Measurements from ENCODE around the gene SUGP2.

Gene SUGP2

DNA sequence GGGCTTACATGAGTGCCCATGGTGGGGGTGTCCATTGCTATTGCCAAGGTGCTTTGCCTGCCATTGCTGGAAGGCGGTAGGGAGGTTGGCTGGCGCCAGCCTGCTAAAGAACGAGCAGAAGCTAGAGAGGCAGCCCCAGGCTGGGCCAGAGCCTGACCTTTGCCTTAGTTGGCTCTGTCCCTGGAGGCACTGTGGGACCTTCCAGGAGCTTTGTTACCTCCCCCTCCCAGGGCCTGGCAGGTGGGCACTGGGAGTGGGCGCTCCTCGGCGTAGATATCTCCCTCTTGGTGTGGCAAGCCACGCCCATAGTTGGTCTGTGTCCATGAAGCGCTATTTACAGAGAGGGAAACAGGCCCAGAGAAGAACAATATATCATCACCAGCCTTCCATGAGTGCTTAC is 28.2 kb upstream of the SUGP2 start:
- Histone ChIP-seq H3K36me3 (ENCODE audit: low read length) (no peaks in the 10 kb centered on the region), H4K20me1 (ENCODE audit: low read depth, low read length) (no peaks in the 10 kb centered on the region), H3K9me3 (ENCODE audit: insufficient read depth, low read length) (no peaks in the 10 kb centered on the region), H3K27me3 (ENCODE audit: low read length) (no peaks in the 10 kb centered on the region), H2AFZ (ENCODE audit: low read depth, low read length, severe bottlenecking) (no peak overlapping the region), H3K4me2 (ENCODE audit: low read depth, low read length, poor library complexity, severe bottlenecking) (no peak overlapping the region), H3K4me3 (ENCODE audit: insufficient read depth, low read length, poor library complexity, severe bottlenecking) (no peak overlapping the region), H3K79me2 (ENCODE audit: insufficient read depth, low read length) (peaks cover 4% of the 10 kb centered on the region; the same call in 1 of the 2 replicates), H3K27ac (ENCODE audit: low read depth, low read length) (no peak overlapping the region), H3K9me2 (replicated peaks; ENCODE audit: insufficient read depth, low read length) (no peaks in the 10 kb centered on the region), H3K9ac (ENCODE audit: low read length) (no peak overlapping the region), H3F3A (ENCODE audit: insufficient read depth) (peaks cover 13% of the 10 kb centered on the region; the same call in 1 of the 2 replicates)
- no peak for TF ChIP-seq EZH2phosphoT487 (conservative IDR thresholded peaks at IDR 0.05; ENCODE audit: low read length)
- TF ChIP-seq, protein P1, sequence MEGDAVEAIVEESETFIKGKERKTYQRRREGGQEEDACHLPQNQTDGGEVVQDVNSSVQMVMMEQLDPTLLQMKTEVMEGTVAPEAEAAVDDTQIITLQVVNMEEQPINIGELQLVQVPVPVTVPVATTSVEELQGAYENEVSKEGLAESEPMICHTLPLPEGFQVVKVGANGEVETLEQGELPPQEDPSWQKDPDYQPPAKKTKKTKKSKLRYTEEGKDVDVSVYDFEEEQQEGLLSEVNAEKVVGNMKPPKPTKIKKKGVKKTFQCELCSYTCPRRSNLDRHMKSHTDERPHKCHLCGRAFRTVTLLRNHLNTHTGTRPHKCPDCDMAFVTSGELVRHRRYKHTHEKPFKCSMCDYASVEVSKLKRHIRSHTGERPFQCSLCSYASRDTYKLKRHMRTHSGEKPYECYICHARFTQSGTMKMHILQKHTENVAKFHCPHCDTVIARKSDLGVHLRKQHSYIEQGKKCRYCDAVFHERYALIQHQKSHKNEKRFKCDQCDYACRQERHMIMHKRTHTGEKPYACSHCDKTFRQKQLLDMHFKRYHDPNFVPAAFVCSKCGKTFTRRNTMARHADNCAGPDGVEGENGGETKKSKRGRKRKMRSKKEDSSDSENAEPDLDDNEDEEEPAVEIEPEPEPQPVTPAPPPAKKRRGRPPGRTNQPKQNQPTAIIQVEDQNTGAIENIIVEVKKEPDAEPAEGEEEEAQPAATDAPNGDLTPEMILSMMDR (IDR thresholded peaks at IDR 0.05; ENCODE audit: insufficient read depth, low read length, poor library complexity, severe bottlenecking): no peak

DNA sequence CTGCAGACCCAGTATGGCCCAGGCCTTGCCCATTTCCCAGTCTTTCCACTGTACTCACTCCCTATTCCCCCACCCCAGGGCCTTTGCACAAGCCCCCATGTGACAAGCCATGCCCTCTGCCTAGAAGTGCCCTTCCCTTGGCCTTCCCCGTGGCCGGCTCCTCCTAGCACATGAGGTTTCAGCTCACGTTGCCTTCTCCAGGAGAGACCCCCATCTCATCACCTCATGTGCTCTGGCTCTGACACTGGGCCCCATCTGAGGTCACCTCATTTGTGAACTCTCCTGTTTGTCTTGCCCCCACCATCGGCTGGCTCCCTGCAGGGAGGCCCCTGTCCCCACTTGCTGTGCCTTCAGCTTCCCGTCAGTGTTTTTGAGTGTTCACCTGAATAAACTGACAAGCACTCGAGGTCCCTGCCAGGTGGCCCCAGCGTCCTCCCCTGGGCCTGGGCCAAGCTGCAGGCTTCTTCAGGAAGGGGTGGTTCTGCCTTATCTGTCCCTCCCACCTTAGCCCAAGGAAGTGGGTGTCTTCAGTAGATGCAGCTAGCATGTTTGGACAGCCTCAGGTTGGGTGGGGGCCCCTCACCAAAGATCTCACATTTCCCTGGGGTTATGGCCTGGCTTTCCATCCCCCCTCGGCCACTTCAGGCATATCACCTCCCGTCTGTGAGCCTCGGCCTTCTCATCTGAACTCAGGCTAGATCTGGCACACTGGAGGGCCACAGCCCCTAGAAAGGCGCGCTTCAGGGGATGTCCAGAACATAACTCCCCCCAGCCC is 26.7 kb upstream of the SUGP2 start:
- Histone ChIP-seq H3K9me3 (ENCODE audit: insufficient read depth, low read length) (no peaks in the 10 kb centered on the region), H2AFZ (ENCODE audit: low read depth, low read length, severe bottlenecking) (no peak overlapping the region), H4K20me1 (ENCODE audit: low read depth, low read length) (no peaks in the 10 kb centered on the region), H3K4me3 (ENCODE audit: insufficient read depth, low read length, poor library complexity, severe bottlenecking) (no peak overlapping the region), H3K79me2 (ENCODE audit: insufficient read depth, low read length) (no peaks in the 10 kb centered on the region; the same call in 1 of the 2 replicates), H3K27ac (ENCODE audit: low read depth, low read length) (no peak overlapping the region), H3K9me2 (replicated peaks; ENCODE audit: insufficient read depth, low read length) (no peaks in the 10 kb centered on the region), H3K9ac (ENCODE audit: low read length) (no peak overlapping the region), H3F3A (ENCODE audit: insufficient read depth) (peaks cover 13% of the 10 kb centered on the region; the same call in 1 of the 2 replicates), H3K27me3 (ENCODE audit: low read length) (no peaks in the 10 kb centered on the region), H3K4me2 (ENCODE audit: low read depth, low read length, poor library complexity, severe bottlenecking) (no peak overlapping the region), H3K36me3 (ENCODE audit: low read length) (no peaks in the 10 kb centered on the region)
- TF ChIP-seq, protein P1 (IDR thresholded peaks at IDR 0.05; ENCODE audit: insufficient read depth, low read length, poor library complexity, severe bottlenecking): no peak
- no peak for TF ChIP-seq EZH2phosphoT487 (conservative IDR thresholded peaks at IDR 0.05; ENCODE audit: low read length)

DNA sequence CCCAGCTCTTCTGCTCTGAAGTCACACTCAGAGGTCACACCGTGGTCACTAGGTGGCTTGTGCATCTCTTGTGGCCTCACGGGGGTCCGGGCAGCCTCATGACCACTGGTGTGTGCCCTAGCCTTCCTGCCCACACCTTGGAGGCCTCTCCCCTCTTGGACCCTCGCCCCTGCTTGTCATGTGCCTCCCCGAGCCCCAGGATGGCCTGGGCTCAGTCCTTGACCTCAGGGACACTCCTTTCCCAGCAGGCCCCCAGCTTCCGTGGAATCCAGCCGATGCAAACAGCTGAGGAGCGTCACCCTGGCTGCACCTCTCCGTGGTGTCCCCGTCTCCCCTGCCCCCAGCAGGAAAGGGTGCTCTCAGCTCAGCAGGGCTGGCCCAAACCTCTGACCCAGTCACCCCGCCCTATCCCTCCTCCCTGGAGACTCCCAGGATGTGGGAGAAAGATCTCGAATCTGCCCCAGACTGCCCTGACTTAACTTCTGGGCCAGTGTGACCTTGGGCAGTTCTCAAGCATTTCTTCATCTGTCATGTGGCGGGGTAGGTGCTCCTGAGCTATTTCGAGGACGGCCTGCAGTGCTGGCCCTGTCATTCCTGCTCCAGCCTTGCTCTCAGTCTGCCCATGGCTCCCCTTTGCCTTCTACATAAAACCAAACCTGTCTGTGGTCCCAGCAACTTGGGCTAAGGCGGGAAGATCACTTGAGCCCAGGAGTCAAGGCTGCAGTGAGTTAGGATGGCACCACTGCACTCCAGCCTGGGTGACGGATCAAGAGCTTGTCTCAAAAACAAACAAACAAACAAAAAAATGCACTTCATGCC is 25.9 kb upstream of the SUGP2 start:
- no peaks in the 10 kb centered on the region for H4K20me1 ChIP-seq (ENCODE audit: low read depth, low read length)
- H3F3A ChIP-seq (ENCODE audit: insufficient read depth): peaks cover 13% of the 10 kb centered on the region; the same call in 1 of the 2 replicates
- no peaks in the 10 kb centered on the region for H3K36me3 ChIP-seq (ENCODE audit: low read length)
- no peaks in the 10 kb centered on the region for H3K27me3 ChIP-seq (ENCODE audit: low read length)
- H3K9me2 ChIP-seq (replicated peaks; ENCODE audit: insufficient read depth, low read length): no peaks in the 10 kb centered on the region
- no peak overlapping the region for H3K4me2 ChIP-seq (ENCODE audit: low read depth, low read length, poor library complexity, severe bottlenecking)
- H3K9me3 ChIP-seq (ENCODE audit: insufficient read depth, low read length): no peaks in the 10 kb centered on the region
- H3K4me3 ChIP-seq (ENCODE audit: insufficient read depth, low read length, poor library complexity, severe bottlenecking): no peak overlapping the region
- no peak overlapping the region for H2AFZ ChIP-seq (ENCODE audit: low read depth, low read length, severe bottlenecking)
- TF ChIP-seq, protein P1 (IDR thresholded peaks at IDR 0.05; ENCODE audit: insufficient read depth, low read length, poor library complexity, severe bottlenecking): no peak
- no peak overlapping the region for H3K9ac ChIP-seq (ENCODE audit: low read length)
- no peaks in the 10 kb centered on the region; the same call in 1 of the 2 replicates for H3K79me2 ChIP-seq (ENCODE audit: insufficient read depth, low read length)
- H3K27ac ChIP-seq (ENCODE audit: low read depth, low read length): no peak overlapping the region

All from SU-DHL-6 (cell line).